Stimulated activated CD4-positive, alpha-beta T cell treated with anti-CD3 and anti-CD28 coated beads, Interleukin-1b, Interleukin-23, amount 100 ng/mL, for 4 hours (primary cell): Measurements from ENCODE around the gene S100PBP.
"Not testable (repeated sequence)": the region's sequence is repeated elsewhere in the genome, so short reads cannot be mapped to it uniquely, and the experiment has no call there.

ENCODE experiments used
- DNase-seq, 2 donors: peaks; one replicate each; pipeline ENCODE4 v3.0.0-alpha.2; 2020; ENCODE audit warnings: low read depth in 2 of 2

The S100PBP gene

GRCh38 chr1:32900371-32900955 lies 83.0 kb downstream of the S100PBP start:
- DNase-seq, result no peak

- DNase-seq, result no peak
Measured at GRCh38 chr1:32900956-32901822, 83.7 kb downstream of the S100PBP start, which contains the start of gene TMEM54. Gene TMEM54, minus strand, starts transcription at chr1:32901389. Its CDS starts 151 bp downstream, at chr1:32901238.

- DNase-seq, result no peak
Measured at GRCh38 chr1:32901823-32902534, 84.5 kb downstream of the S100PBP start.

- DNase-seq, result no peak
Measured at GRCh38 chr1:32902535-32902920, 85.1 kb downstream of the S100PBP start.

- no peak for DNase-seq
Measured at GRCh38 chr1:32903991-32904785, 86.7 kb downstream of the S100PBP start.

GRCh38 chr1:32904797-32905196 lies 87.3 kb downstream of the S100PBP start:
- no peak for DNase-seq

- not testable (repeated sequence) for DNase-seq
Measured at GRCh38 chr1:32905588-32905987, 88.1 kb downstream of the S100PBP start.

- no peak for DNase-seq
Measured at GRCh38 chr1:32906654-32907053, 89.2 kb downstream of the S100PBP start.

GRCh38 chr1:32907435-32907834 lies 90.0 kb downstream of the S100PBP start:
- no peak for DNase-seq
